Dedifferentiated amniotic fluid mesenchymal stem cell (primary cell): Measurements from ENCODE around the gene GABARAP.
"Not testable (repeated sequence)": the region's sequence is repeated elsewhere in the genome, so short reads cannot be mapped to it uniquely, and the experiment has no call there.

ENCODE experiments used
- DNase-seq: peaks from one replicate; pipeline ENCODE4 v3.0.0-alpha.2; 2016; ENCODE audit errors: extremely low spot score

Gene GABARAP

GRCh38 chr17:7260651-7261378 lies 18.6 kb upstream of the GABARAP start:
- no peak for DNase-seq

- DNase-seq: no peak
These were observed 17.9 kb upstream of the GABARAP start for GRCh38 chr17:7260151-7260550.

- DNase-seq: no peak
These were observed 17.3 kb upstream of the GABARAP start for GRCh38 chr17:7259555-7259889.

GRCh38 chr17:7258731-7259554 lies 16.7 kb upstream of the GABARAP start:
- DNase-seq: no peak

GRCh38 chr17:7256766-7257456 lies 14.7 kb upstream of the GABARAP start:
- no peak for DNase-seq

GRCh38 chr17:7254511-7254910 lies 12.3 kb upstream of the GABARAP start:
- DNase-seq: no peak

GRCh38 chr17:7253082-7253481 lies 10.8 kb upstream of the GABARAP start:
- no peak for DNase-seq

- peak; percentile 93 for DNase-seq
These were observed 10.2 kb upstream of the GABARAP start, which contains the start of gene ELP5 for GRCh38 chr17:7252176-7253043. Gene ELP5, plus strand, starts transcription at chr17:7252215. Its CDS starts 336 bp downstream, at chr17:7252551.

GRCh38 chr17:7251661-7252175 lies 9.5 kb upstream of the GABARAP start, which contains the start of gene CTDNEP1:
Gene CTDNEP1, minus strand, starts transcription at chr17:7251734. Its CDS starts 438 bp downstream, at chr17:7251296.
- DNase-seq: peak; percentile 100

- no peak for DNase-seq
These were observed 8.7 kb upstream of the GABARAP start for GRCh38 chr17:7250695-7251627.

- DNase-seq: no peak
These were observed 7.6 kb upstream of the GABARAP start for GRCh38 chr17:7249830-7250229.

GRCh38 chr17:7249214-7249613 lies 7.0 kb upstream of the GABARAP start:
- DNase-seq: no peak

GRCh38 chr17:7248796-7249195 lies 6.5 kb upstream of the GABARAP start:
- DNase-seq: no peak

- DNase-seq: no peak
These were observed 4.5 kb upstream of the GABARAP start for GRCh38 chr17:7246779-7247178.

GRCh38 chr17:7243838-7244237 lies 1.6 kb upstream of the GABARAP start:
- not testable (repeated sequence) for DNase-seq

GRCh38 chr17:7243453-7243729 lies 1.1 kb upstream of the GABARAP start:
- DNase-seq: no peak

- peak; percentile 96 for DNase-seq
These were observed 636 bp upstream of the GABARAP start for GRCh38 chr17:7242717-7243452.

GRCh38 chr17:7241090-7241733 lies 1.0 kb downstream of the GABARAP start:
- DNase-seq: no peak

- no peak for DNase-seq
These were observed 1.9 kb downstream of the GABARAP start for GRCh38 chr17:7240375-7240774.
